NT2/D1 (cell line): ENCODE results near the gene ZBTB1.

Experiments used
- DNase-seq: peaks from one replicate; pipeline ENCODE4 v3.0.0-alpha.2; 2011; ENCODE audit warnings: low read depth, low spot score
- H3K27me3 ChIP-seq: 2 replicates; pipeline ENCODE4 v1.6.0; 2011; ENCODE audit warnings: mild to moderate bottlenecking; ENCODE audit not compliant: insufficient read length, insufficient read depth
- H3K36me3 ChIP-seq: 2 replicates; pipeline ENCODE4 v1.6.1; 2011; ENCODE audit warnings: mild to moderate bottlenecking, low read length, mixed read lengths; ENCODE audit not compliant: insufficient read depth, insufficient read length
- H3K4me1 ChIP-seq: 2 replicates; pipeline ENCODE4 v1.5.1; 2011; ENCODE audit not compliant: insufficient read depth, insufficient read length
- H3K4me3 ChIP-seq: 2 replicates; pipeline ENCODE4 v1.5.1; 2011; ENCODE audit warnings: low read depth; ENCODE audit not compliant: insufficient read length
- H3K9ac ChIP-seq: 2 replicates; pipeline ENCODE4 v1.6.0; 2011; ENCODE audit warnings: low read depth; ENCODE audit not compliant: insufficient read length
- H3K9me3 ChIP-seq: 2 replicates; pipeline ENCODE4 v1.5.1; 2011; ENCODE audit warnings: mild to moderate bottlenecking, low read length; ENCODE audit not compliant: insufficient read depth
- SUZ12 ChIP-seq: IDR thresholded peaks from 2 replicates; pipeline ENCODE4 v1.6.1; 2011; ENCODE audit not compliant: insufficient read length, insufficient read depth; ENCODE audit errors: extremely low read depth
- YY1 ChIP-seq: IDR thresholded peaks from 2 replicates; pipeline ENCODE4 v1.6.1; 2011; ENCODE audit not compliant: insufficient read length, insufficient read depth
- ZNF274 ChIP-seq: IDR thresholded peaks from 2 replicates; pipeline ENCODE4 v1.6.1; 2011; ENCODE audit warnings: mild to moderate bottlenecking, low read depth, low read length

The ZBTB1 gene

DNA sequence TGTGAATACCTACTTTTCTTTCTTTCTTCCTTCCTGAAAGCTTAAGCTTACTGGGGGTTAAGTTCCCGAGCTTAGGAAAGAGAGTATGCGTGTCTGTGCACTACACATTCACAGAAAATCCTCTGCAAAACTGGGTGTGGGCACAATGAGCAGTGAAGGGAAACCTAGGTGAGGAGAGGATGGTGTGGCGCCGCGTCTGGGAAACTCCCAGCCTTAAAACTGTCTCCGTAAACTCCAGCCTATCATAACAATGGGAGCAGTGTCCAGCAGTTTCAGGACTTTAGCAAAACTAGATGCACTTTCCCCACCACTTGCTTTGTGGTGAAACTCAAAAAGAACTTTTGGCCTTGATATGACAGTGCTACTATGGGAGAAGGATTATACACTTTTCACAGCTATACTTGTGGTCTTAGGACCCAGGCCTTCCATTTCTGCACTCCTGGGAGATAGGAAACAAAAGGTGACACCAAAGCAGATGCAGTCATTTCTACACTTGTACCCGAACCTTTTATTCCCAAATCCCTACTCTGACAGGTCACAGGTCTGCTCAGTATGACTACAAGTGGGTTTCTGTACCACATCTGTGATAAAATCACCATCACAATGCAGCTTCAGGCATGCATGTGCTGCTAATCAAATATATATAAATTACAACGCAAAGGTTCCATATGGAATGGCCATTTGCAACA lies 28.8 kb upstream of the ZBTB1 start:
- Histone ChIP-seq H3K9me3 (no peaks in the 10 kb centered on the region), H3K27me3 (no peaks in the 10 kb centered on the region)
- no peak for DNase-seq

DNA sequence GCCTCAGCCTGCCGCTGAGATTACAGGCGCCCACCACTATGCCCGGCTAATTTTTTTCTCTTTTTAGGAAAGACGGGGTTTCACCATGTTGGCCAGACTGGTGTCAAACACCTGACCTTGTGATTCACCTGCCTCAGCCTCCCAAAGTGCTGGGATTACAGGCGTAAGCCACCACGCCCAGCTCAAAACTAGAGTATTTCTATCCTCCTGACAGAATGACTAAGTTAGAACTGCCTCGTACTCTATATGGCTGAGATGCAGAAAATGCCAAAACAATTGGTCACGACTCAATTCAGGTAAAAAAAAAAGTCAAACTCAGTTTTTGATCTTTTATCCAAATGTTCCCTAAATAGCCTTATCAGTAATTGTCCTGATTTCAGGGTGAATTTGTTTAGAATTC lies 28.1 kb upstream of the ZBTB1 start:
- TF ChIP-seq YY1 (no peak), SUZ12 (no peak), ZNF274 (no peak)
- Histone ChIP-seq H3K36me3 (peaks cover 4% of the 10 kb centered on the region), H3K4me1 (no peaks in the 10 kb centered on the region), H3K4me3 (no peak overlapping the region), H3K27me3 (no peaks in the 10 kb centered on the region), H3K9ac (no peak overlapping the region), H3K9me3 (no peaks in the 10 kb centered on the region)
- no peak for DNase-seq

More for the DNA sequence above, 28.8 kb upstream of the ZBTB1 start:
- Histone ChIP-seq H3K4me1 (no peaks in the 10 kb centered on the region), H3K4me3 (no peak overlapping the region), H3K9ac (no peak overlapping the region), H3K36me3 (peaks cover 4% of the 10 kb centered on the region)
- no peak for TF ChIP-seq ZNF274
- TF ChIP-seq SUZ12, result no peak
- no peak for TF ChIP-seq YY1

DNA sequence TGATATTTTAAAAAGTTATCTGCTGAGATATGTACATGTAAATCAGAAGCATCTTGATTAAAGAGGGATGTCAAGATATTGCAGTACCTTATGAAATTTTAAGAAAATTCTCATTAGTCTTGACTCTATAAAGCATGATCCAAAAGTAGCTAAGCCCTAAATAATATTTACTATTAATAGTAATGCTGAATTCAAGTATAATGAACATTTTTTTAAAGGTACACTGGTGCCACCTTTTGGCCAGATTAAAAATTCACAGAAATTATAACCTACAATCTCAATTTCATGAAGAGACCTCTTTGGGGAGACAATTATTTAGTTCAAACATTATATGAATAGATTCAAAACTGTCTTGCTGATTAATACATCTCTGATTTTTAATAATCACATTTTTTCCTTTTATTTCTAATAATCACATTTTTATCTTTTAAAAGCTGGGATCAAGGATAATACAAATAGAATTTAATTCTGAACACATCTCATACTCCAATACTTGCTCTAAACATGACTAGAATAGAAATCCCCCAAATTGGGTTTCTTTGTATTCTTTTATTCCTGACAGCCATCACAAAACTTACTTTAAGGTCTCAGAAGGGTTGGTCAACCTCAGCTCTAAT lies 25.8 kb upstream of the ZBTB1 start:
- Histone ChIP-seq H3K9ac (no peak overlapping the region), H3K36me3 (peaks cover 4% of the 10 kb centered on the region), H3K27me3 (no peaks in the 10 kb centered on the region), H3K4me3 (no peak overlapping the region), H3K9me3 (no peaks in the 10 kb centered on the region), H3K4me1 (no peaks in the 10 kb centered on the region)
- DNase-seq, result no peak
- TF ChIP-seq SUZ12 (no peak), YY1 (no peak), ZNF274 (no peak)

GRCh38 chr14:64488590-64489099 lies 15.9 kb upstream of the ZBTB1 start:
- Histone ChIP-seq H3K4me3 (no peak overlapping the region), H3K9ac (no peak overlapping the region), H3K9me3 (no peaks in the 10 kb centered on the region), H3K4me1 (no peaks in the 10 kb centered on the region), H3K27me3 (no peaks in the 10 kb centered on the region), H3K36me3 (peaks cover 35% of the 10 kb centered on the region)
- DNase-seq, result no peak
- TF ChIP-seq YY1, result no peak

DNA sequence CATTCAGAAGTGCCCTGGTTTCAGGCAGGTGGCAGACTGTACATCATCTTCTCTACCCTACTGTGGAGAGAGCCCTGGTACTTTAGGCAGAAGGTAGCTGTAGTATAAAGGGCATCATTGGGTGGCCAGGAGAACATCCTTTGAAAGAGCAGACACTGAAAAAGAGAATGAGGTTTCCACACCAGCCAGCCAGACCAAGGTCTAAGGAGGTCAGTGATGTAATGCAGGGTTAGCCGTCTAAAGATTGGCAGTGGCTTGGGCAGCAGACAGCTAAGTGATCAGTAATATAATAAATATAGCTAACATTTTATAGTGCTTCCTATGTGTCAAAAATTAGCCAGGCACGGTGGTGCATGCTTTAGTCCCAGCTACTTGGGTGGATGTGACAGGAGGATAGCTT lies 12.9 kb upstream of the ZBTB1 start:
- TF ChIP-seq SUZ12, result no peak
- Histone ChIP-seq H3K36me3 (peaks cover 37% of the 10 kb centered on the region), H3K9ac (no peak overlapping the region), H3K4me1 (no peaks in the 10 kb centered on the region), H3K4me3 (no peak overlapping the region), H3K27me3 (no peaks in the 10 kb centered on the region), H3K9me3 (no peaks in the 10 kb centered on the region)
- DNase-seq, result no peak

DNA sequence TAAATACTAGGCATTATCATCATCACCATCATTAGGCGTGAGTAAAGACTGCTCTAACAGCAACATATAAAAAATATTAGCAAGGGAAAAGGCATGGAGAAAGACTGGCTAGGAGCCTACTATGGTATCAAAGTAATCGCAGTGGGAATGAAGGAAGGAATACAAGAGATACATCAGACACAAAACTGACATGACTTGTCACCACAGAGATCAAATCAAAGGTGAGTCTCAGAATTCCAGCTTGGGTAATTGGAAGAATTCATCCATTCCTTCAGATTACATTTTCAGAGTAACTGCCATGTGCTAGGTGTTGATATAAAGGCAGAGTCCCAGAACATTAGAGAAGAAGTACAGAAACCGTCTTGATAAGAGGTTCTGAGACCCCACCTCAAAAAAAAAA lies 11.1 kb upstream of the ZBTB1 start:
- no peak overlapping the region for H3K9ac ChIP-seq
- DNase-seq, result no peak
- H3K4me3 ChIP-seq, result no peak overlapping the region
- H3K9me3 ChIP-seq, result no peaks in the 10 kb centered on the region
- TF ChIP-seq ZNF274 (no peak), YY1 (no peak), SUZ12 (no peak)
- peaks cover 33% of the 10 kb centered on the region for H3K36me3 ChIP-seq
- no peaks in the 10 kb centered on the region for H3K4me1 ChIP-seq
- no peaks in the 10 kb centered on the region for H3K27me3 ChIP-seq

- no peaks in the 10 kb centered on the region for H3K4me1 ChIP-seq
- TF ChIP-seq SUZ12, result no peak
- TF ChIP-seq ZNF274, result no peak
- TF ChIP-seq YY1, result no peak
Observed at GRCh38 chr14:64495252-64495651, 9.3 kb upstream of the ZBTB1 start.

DNA sequence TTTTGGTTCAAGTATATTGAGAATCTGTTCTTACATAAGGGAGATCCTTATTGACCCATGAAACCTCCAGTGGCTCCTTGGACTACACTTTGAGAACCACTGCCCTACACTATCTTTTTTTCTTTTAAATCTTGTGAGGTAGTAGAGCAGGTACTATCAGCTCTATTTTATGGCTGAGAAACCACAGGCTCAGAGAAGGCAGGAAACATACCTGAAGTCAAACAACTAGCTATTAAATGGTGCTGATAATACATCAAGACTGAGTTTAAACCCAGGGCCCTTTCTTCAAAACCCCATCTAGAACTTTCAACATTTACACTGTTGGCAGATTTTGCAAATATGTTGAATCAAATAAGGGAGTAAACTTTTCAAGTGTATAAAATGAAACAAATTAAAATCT lies 7.8 kb upstream of the ZBTB1 start:
- Histone ChIP-seq H3K27me3 (no peaks in the 10 kb centered on the region), H3K9ac (no peak overlapping the region), H3K9me3 (no peaks in the 10 kb centered on the region), H3K4me1 (no peaks in the 10 kb centered on the region), H3K36me3 (peaks cover 29% of the 10 kb centered on the region), H3K4me3 (no peak overlapping the region)
- TF ChIP-seq ZNF274 (no peak), SUZ12 (no peak), YY1 (no peak)
- no peak for DNase-seq

More at GRCh38 chr14:64495252-64495651, 9.3 kb upstream of the ZBTB1 start:
- no peak for DNase-seq
- Histone ChIP-seq H3K36me3 (peaks cover 37% of the 10 kb centered on the region), H3K27me3 (no peaks in the 10 kb centered on the region), H3K9me3 (no peaks in the 10 kb centered on the region), H3K4me3 (no peak overlapping the region), H3K9ac (no peak overlapping the region)
